GM19043 (cell line): Measurements from ENCODE around the gene FBXW4.
"Not testable (repeated sequence)": the region's sequence is repeated elsewhere in the genome, so short reads cannot be mapped to it uniquely, and the experiment has no call there.

Source experiments
- ATAC-seq: cut with Tn5 transposase; IDR thresholded peaks from one replicate; pipeline ENCODE4 v1.9.1; 2021; ENCODE audit warnings: low read depth; ENCODE audit not compliant: unreplicated experiment

The FBXW4 gene

GRCh38 chr10:101660256-101660655 is 34.7 kb downstream of the FBXW4 start:
- ATAC-seq: no peak

- no peak for ATAC-seq
Measured at GRCh38 chr10:101658975-101659374, 36.0 kb downstream of the FBXW4 start.

GRCh38 chr10:101656890-101657289 is 38.1 kb downstream of the FBXW4 start:
- ATAC-seq: no peak

GRCh38 chr10:101655570-101655969 is 39.4 kb downstream of the FBXW4 start:
- no peak for ATAC-seq

- no peak for ATAC-seq
Measured at GRCh38 chr10:101653536-101653935, 41.4 kb downstream of the FBXW4 start.

GRCh38 chr10:101651336-101651735 is 43.6 kb downstream of the FBXW4 start:
- ATAC-seq: no peak

- ATAC-seq: no peak
Measured at GRCh38 chr10:101650863-101651262, 44.1 kb downstream of the FBXW4 start.

GRCh38 chr10:101649525-101650085 is 45.4 kb downstream of the FBXW4 start:
- no peak for ATAC-seq

- ATAC-seq: no peak
Measured at GRCh38 chr10:101647255-101647654, 47.7 kb downstream of the FBXW4 start.

- ATAC-seq: no peak
Measured at GRCh38 chr10:101646364-101646763, 48.6 kb downstream of the FBXW4 start.

- ATAC-seq: no peak
Measured at GRCh38 chr10:101645659-101646058, 49.3 kb downstream of the FBXW4 start.

GRCh38 chr10:101644002-101644401 is 51.0 kb downstream of the FBXW4 start:
- no peak for ATAC-seq

GRCh38 chr10:101643546-101643945 is 51.4 kb downstream of the FBXW4 start:
- no peak for ATAC-seq

GRCh38 chr10:101639141-101639900 is 55.6 kb downstream of the FBXW4 start:
- ATAC-seq: no peak

GRCh38 chr10:101633510-101633909 is 61.5 kb downstream of the FBXW4 start:
- not testable (repeated sequence) for ATAC-seq

- ATAC-seq: no peak
Measured at GRCh38 chr10:101631821-101632475, 63.0 kb downstream of the FBXW4 start.

- no peak for ATAC-seq
Measured at GRCh38 chr10:101630633-101630920, 64.4 kb downstream of the FBXW4 start.

- no peak for ATAC-seq
Measured at GRCh38 chr10:101629837-101630632, 64.9 kb downstream of the FBXW4 start.

GRCh38 chr10:101625821-101626412 is 69.1 kb downstream of the FBXW4 start:
- no peak for ATAC-seq

GRCh38 chr10:101624526-101625102 is 70.4 kb downstream of the FBXW4 start:
- no peak for ATAC-seq

GRCh38 chr10:101623528-101623927 is 71.4 kb downstream of the FBXW4 start:
- no peak for ATAC-seq
